ENCODE results near the gene CNIH1. TPM values are rescaled to one million over a fixed set of nuclear protein-coding genes. Genes with fewer than 3 reads are reported as not detected.
"Not testable (repeated sequence)": the region's sequence is repeated elsewhere in the genome, so short reads cannot be mapped to it uniquely, and the experiment has no call there.

The CNIH1 gene
- total RNA-seq, 2 donors from 2014 or later, result 56.1 to 60.8 TPM

DNA sequence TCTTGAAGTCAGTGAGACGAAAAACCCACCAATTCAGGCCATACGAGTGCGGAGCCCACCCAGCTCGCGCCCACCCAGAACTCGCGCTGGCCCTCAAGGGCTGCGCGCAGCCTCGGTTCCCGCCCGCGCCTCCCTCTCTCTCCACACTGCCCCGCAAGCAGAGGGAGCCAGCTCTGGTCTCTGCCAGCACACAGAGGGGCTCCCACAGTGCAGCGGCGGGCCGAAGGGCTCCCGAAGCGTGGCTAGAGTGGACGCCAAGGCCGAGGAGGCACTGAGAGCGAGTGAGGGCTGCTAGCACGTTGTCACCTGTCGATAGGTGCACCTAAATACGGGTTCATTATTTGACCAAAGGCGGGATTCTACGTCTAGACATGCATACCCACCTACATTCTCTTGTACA, 46.6 kb downstream of the CNIH1 start:
- peaks cover 6% of the 10 kb centered on the region for H3K27me3 Mint-ChIP-seq
- no peak for ATAC-seq (replicated peaks)
- peaks cover 6% of the 10 kb centered on the region for H3K36me3 Mint-ChIP-seq (ENCODE audit: low read depth)
- no peak overlapping the region for H3K27ac Mint-ChIP-seq
- no peaks in the 10 kb centered on the region for H3K9me3 Mint-ChIP-seq
- H3K4me3 Mint-ChIP-seq, result no peak overlapping the region
- H3K4me1 Mint-ChIP-seq, result peaks cover 11% of the 10 kb centered on the region

GRCh38 chr14:54392986-54393884, 47.9 kb downstream of the CNIH1 start:
- H3K9me3 Mint-ChIP-seq; H3K36me3 Mint-ChIP-seq (ENCODE audit: low read depth); H3K4me3 Mint-ChIP-seq; H3K4me1 Mint-ChIP-seq; ATAC-seq (replicated peaks); H3K27ac Mint-ChIP-seq: not testable (repeated sequence)
- H3K27me3 Mint-ChIP-seq, result peaks cover 15% of the 10 kb centered on the region

- Mint-ChIP-seq H3K4me3 (no peak overlapping the region), H3K27me3 (peaks cover 24% of the 10 kb centered on the region), H3K36me3 (ENCODE audit: low read depth) (peaks cover 6% of the 10 kb centered on the region), H3K4me1 (no peaks in the 10 kb centered on the region), H3K27ac (no peak overlapping the region), H3K9me3 (no peaks in the 10 kb centered on the region)
- no peak for ATAC-seq (replicated peaks)
Measured at GRCh38 chr14:54392131-54392859, 48.9 kb downstream of the CNIH1 start.

DNA sequence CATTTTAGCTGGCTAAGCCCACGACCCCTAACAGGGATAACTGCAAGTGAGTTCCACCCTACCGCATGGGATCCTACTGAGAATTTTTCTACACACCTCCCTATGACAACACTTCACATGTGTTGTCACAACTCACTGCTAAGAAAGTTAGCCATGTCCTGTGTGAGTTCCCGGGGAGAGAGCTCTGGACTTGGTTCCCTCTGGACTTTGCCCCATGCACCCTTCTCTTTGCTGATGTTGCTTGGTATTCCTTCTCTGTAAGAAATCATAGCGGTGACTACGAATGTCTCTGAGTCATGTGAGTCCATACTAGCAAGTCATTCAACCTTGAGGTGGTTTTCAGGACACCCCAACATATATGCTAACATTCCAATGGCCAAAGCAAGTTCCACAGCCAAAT, 53.8 kb downstream of the CNIH1 start:
- Mint-ChIP-seq H3K9me3 (no peaks in the 10 kb centered on the region), H3K36me3 (ENCODE audit: low read depth) (no peaks in the 10 kb centered on the region), H3K4me3 (no peak overlapping the region), H3K27me3 (peaks cover 29% of the 10 kb centered on the region), H3K4me1 (no peaks in the 10 kb centered on the region), H3K27ac (no peak overlapping the region)
- no peak for ATAC-seq (replicated peaks)

- Mint-ChIP-seq H3K36me3 (ENCODE audit: low read depth) (no peaks in the 10 kb centered on the region), H3K9me3 (no peaks in the 10 kb centered on the region), H3K27ac (no peak overlapping the region), H3K4me3 (no peak overlapping the region), H3K4me1 (no peaks in the 10 kb centered on the region), H3K27me3 (peaks cover 24% of the 10 kb centered on the region)
- no peak for ATAC-seq (replicated peaks)
Measured at GRCh38 chr14:54385556-54385955, 55.6 kb downstream of the CNIH1 start.

GRCh38 chr14:54383835-54384234, 57.3 kb downstream of the CNIH1 start:
- H3K27ac Mint-ChIP-seq, result no peak overlapping the region
- no peak for ATAC-seq (replicated peaks)
- peaks cover 26% of the 10 kb centered on the region for H3K27me3 Mint-ChIP-seq
- H3K36me3 Mint-ChIP-seq (ENCODE audit: low read depth), result no peaks in the 10 kb centered on the region
- no peak overlapping the region for H3K4me3 Mint-ChIP-seq
- no peaks in the 10 kb centered on the region for H3K9me3 Mint-ChIP-seq
- H3K4me1 Mint-ChIP-seq, result no peaks in the 10 kb centered on the region

- Mint-ChIP-seq H3K27me3 (peaks cover 11% of the 10 kb centered on the region), H3K27ac (no peak overlapping the region), H3K4me3 (no peak overlapping the region), H3K36me3 (ENCODE audit: low read depth) (no peaks in the 10 kb centered on the region), H3K9me3 (no peaks in the 10 kb centered on the region), H3K4me1 (no peaks in the 10 kb centered on the region)
- no peak for ATAC-seq (replicated peaks)
Measured at GRCh38 chr14:54381821-54382220, 59.4 kb downstream of the CNIH1 start.

DNA sequence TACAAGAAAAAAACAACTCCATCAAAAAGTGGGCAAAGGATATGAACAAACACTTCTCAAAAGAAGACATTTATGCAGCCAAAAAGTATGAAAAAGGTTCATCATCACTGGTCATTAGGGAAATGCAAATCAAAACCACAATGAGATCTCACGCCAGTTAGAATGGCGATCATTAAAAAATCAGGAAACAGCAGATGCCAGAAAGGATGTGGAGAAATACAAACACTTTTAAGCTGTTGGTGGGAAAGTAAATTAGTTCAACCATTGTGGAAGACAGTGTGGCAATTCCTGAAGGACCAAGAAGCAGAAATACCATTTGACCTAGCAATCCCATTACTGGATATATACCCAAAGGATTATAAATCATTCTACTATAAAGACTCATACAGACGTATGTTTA, 60.6 kb downstream of the CNIH1 start:
- not testable (repeated sequence) for ATAC-seq (replicated peaks); H3K9me3 Mint-ChIP-seq; H3K36me3 Mint-ChIP-seq (ENCODE audit: low read depth); H3K27ac Mint-ChIP-seq; H3K4me1 Mint-ChIP-seq; H3K4me3 Mint-ChIP-seq
- H3K27me3 Mint-ChIP-seq, result peaks cover 10% of the 10 kb centered on the region

- not testable (repeated sequence) for H3K4me3 Mint-ChIP-seq
Measured at GRCh38 chr14:54378893-54379292, 62.3 kb downstream of the CNIH1 start.

DNA sequence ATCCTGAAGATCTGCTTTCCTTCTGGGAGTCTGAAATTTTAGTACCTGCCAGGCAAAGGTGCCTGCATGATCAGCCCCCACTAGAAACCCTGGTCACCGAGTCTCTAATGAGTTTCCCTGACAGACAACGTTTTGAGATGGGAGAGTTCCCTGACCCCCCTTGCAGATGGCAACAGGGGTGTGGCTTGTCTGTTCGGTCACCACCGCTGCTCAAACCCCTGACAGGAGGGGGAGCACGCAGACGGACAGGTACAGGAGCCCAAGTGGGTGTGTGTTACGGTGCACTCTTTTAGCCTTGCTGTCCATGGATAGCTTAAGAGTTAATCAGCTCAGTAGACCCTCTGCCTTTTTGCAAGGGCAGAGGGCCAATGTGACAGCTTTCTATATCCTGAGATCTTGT, 63.7 kb downstream of the CNIH1 start:
- ATAC-seq (replicated peaks), result no peak
- Mint-ChIP-seq H3K9me3 (no peaks in the 10 kb centered on the region), H3K27me3 (peaks cover 10% of the 10 kb centered on the region), H3K27ac (no peak overlapping the region), H3K4me3 (no peak overlapping the region), H3K4me1 (no peaks in the 10 kb centered on the region), H3K36me3 (ENCODE audit: low read depth) (no peaks in the 10 kb centered on the region)

More at GRCh38 chr14:54378893-54379292, 62.3 kb downstream of the CNIH1 start:
- H3K27ac Mint-ChIP-seq; H3K9me3 Mint-ChIP-seq; ATAC-seq (replicated peaks); H3K4me1 Mint-ChIP-seq; H3K36me3 Mint-ChIP-seq (ENCODE audit: low read depth): not testable (repeated sequence)
- H3K27me3 Mint-ChIP-seq, result peaks cover 10% of the 10 kb centered on the region

DNA sequence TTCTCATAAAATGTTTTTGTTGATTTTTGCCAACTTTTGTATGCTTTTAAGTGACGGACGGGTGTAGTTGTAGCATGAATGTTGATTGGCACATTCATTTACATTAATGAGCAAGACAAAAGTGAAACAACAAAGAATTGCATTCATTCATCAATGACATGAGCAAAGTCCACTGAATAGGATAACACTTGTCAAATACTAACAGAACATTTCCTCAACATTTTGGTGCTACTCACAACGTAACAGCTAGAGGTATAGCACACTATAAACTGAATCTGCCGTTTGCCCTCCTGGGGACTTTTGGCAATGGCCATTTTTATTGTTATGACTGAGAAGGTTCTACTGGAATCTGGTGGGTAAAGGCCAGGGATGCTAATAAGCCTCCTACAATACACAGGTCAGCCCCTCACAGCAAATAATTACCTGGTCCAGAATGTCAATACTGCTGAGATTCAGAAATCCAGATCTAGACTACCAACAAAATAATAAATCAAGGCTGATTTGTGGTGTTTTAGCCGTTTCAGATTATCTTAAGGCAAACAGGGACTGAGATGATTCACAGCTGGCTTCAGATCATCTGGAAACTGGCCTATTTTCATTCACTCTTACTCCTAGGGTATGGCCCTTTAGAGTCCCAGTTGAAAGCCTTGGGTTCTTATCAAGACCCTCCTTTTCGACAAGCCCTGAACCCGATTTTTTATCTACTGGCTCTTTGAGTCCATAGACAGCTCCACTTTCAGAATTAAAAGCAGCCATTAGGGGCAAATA, 66.9 kb downstream of the CNIH1 start:
- H3K4me3 Mint-ChIP-seq, result no peak overlapping the region

More for the DNA sequence above, 66.9 kb downstream of the CNIH1 start:
- Mint-ChIP-seq H3K27ac (no peak overlapping the region), H3K9me3 (no peaks in the 10 kb centered on the region), H3K27me3 (peaks cover 13% of the 10 kb centered on the region), H3K4me1 (no peaks in the 10 kb centered on the region), H3K36me3 (ENCODE audit: low read depth) (no peaks in the 10 kb centered on the region)
- ATAC-seq (replicated peaks), result no peak

Other genes with a start within 250 kb of the CNIH1 start
- gene CDKN3, start 44.4 kb downstream of the CNIH1 start, total RNA-seq, result 10 to 100 TPM; 68.0 to 73.3 TPM
- 10 to 100 TPM; 22.8 to 34.8 TPM for gene GMFB, start 47.6 kb upstream of the CNIH1 start, total RNA-seq
- 10 to 100 TPM; 12.3 to 13.5 TPM for gene CGRRF1, start 68.5 kb upstream of the CNIH1 start, total RNA-seq
- 1 to 10 TPM; 3.2 to 4.4 TPM for gene SAMD4A, start 125.8 kb upstream of the CNIH1 start, total RNA-seq